Measurements from ENCODE around the gene NEK11. TPM values are rescaled to one million over a fixed set of nuclear protein-coding genes. Genes with fewer than 3 reads are reported as not detected.

NEK11 gene
- total and polyA plus RNA-seq, 2 experiments from 2014 or later, result 1.7 to 2.0 TPM

DNA sequence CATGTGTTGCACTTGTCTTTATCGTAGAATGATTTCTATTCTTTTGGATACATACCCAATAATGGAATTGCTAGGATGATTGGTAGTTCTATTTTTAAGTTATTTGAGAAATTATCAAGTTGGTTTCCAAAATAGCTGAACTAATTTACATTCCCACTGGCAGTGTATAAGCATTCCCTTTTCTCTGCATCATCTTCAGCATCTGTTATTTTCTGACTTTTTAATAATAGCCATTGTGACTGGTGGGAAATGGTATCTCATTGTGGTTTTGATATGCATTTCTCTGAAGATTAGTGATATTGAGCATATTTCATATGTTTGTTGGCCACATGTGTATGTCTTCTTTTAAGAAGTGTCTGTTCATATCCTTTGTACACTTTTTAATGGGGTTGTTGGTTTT lies 273.2 kb downstream of the NEK11 start:
- Histone ChIP-seq H3K27me3 (no peaks in the 10 kb centered on the region), H3K36me3 (no peaks in the 10 kb centered on the region), H3K9me3 (ENCODE audit: low read depth) (no peaks in the 10 kb centered on the region), H3K4me1 (ENCODE audit: low read depth) (no peaks in the 10 kb centered on the region), H3K4me3 (no peak overlapping the region), H3K27ac (no peak overlapping the region)
- no peak for TF ChIP-seq CTCF (IDR thresholded peaks at IDR 0.05; ENCODE audit: low read depth, low read length)
- no peak for DNase-seq (ENCODE audit: low read depth in 1 of 2, low spot score in 1 of 2)

DNA sequence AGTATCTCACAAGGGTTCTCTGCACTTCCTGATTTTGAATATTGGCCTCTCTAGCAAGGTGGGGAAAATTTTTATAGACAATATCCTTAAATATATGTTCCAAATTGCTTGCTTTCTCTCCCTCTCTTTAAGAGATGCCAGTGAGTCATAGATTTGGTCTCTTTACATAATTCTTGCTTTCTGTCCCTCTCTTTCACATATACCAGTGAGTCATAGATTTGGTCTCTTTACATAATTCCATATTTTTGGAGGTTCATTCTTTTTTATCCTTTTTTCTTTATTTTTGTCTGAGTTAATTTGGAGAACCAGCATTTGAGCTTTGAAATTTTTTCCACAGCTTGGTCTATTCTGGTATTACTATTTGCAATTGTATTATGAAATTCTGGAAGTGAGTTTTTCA lies 277.2 kb downstream of the NEK11 start:
- DNase-seq (ENCODE audit: low read depth in 1 of 2, low spot score in 1 of 2), result peak in 1 of 2 donors; percentile 43
- no peak for TF ChIP-seq CTCF (IDR thresholded peaks at IDR 0.05; ENCODE audit: low read depth, low read length)
- no peak overlapping the region for H3K27ac ChIP-seq
- no peaks in the 10 kb centered on the region for H3K9me3 ChIP-seq (ENCODE audit: low read depth)
- H3K27me3 ChIP-seq, result no peaks in the 10 kb centered on the region
- no peaks in the 10 kb centered on the region for H3K4me1 ChIP-seq (ENCODE audit: low read depth)
- no peak overlapping the region for H3K4me3 ChIP-seq
- no peaks in the 10 kb centered on the region for H3K36me3 ChIP-seq

- no peak for DNase-seq (ENCODE audit: low read depth in 1 of 2, low spot score in 1 of 2)
- no peaks in the 10 kb centered on the region for H3K9me3 ChIP-seq (ENCODE audit: low read depth)
- no peak for TF ChIP-seq CTCF (IDR thresholded peaks at IDR 0.05; ENCODE audit: low read depth, low read length)
- H3K27ac ChIP-seq, result no peak overlapping the region
- no peaks in the 10 kb centered on the region for H3K36me3 ChIP-seq
- no peaks in the 10 kb centered on the region for H3K27me3 ChIP-seq
- H3K4me3 ChIP-seq, result no peak overlapping the region
- no peaks in the 10 kb centered on the region for H3K4me1 ChIP-seq (ENCODE audit: low read depth)
Measured at GRCh38 chr3:131304890-131305289, 278.2 kb downstream of the NEK11 start.

DNA sequence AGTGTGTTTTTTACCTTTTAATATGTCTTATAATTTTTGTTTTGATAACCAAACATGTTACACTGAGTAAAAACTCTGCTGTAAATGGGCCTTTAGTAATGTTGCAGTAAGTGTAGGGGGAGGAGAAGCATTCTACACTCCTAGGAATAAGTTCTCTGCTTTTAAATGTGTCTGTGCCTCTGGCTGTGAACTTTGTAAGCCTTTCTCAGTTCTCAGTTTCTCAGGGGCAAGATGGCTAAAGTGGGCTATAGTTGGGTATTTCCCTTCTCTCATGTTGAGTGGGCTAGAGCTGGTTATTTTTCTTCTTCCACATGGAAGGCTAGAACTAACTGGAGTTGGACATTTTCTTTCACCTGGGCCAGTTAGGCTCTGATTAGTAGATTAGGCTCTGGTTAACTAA lies 279.6 kb downstream of the NEK11 start:
- DNase-seq (ENCODE audit: low read depth in 1 of 2, low spot score in 1 of 2), result no peak
- Histone ChIP-seq H3K27ac (no peak overlapping the region), H3K36me3 (no peaks in the 10 kb centered on the region), H3K4me1 (ENCODE audit: low read depth) (no peaks in the 10 kb centered on the region), H3K4me3 (no peak overlapping the region), H3K9me3 (ENCODE audit: low read depth) (no peaks in the 10 kb centered on the region), H3K27me3 (no peaks in the 10 kb centered on the region)
- no peak for TF ChIP-seq CTCF (IDR thresholded peaks at IDR 0.05; ENCODE audit: low read depth, low read length)

GRCh38 chr3:131314318-131314717 lies 287.6 kb downstream of the NEK11 start:
- Histone ChIP-seq H3K9me3 (ENCODE audit: low read depth) (no peaks in the 10 kb centered on the region), H3K4me1 (ENCODE audit: low read depth) (no peaks in the 10 kb centered on the region), H3K4me3 (no peak overlapping the region), H3K27me3 (no peaks in the 10 kb centered on the region), H3K27ac (no peak overlapping the region), H3K36me3 (no peaks in the 10 kb centered on the region)
- no peak for DNase-seq (ENCODE audit: low read depth in 1 of 2, low spot score in 1 of 2)
- no peak for TF ChIP-seq CTCF (IDR thresholded peaks at IDR 0.05; ENCODE audit: low read depth, low read length)

DNA sequence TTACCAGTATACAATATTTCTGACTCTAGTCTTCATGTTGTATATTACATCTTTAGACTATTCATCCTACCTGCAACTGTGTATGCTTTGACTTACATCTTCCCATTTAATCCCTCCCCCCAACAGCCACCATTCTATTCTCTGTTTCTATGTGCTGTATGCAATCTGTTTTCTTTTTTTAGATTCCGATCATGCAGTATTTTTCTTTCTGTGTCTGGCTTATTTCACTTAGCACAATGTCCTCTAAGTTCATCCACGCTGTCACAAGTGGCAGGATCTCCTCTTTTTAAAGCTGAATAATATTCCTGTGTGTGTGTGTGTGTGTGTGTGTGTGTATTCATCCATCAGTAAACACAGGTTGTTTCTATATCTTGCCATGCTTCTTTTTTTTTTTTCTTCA lies 288.5 kb downstream of the NEK11 start:
- DNase-seq (ENCODE audit: low read depth in 1 of 2, low spot score in 1 of 2), result no peak
- no peaks in the 10 kb centered on the region for H3K27me3 ChIP-seq

More for the DNA sequence above, 288.5 kb downstream of the NEK11 start:
- H3K4me1 ChIP-seq (ENCODE audit: low read depth), result no peaks in the 10 kb centered on the region
- H3K36me3 ChIP-seq, result no peaks in the 10 kb centered on the region
- no peak overlapping the region for H3K4me3 ChIP-seq
- H3K27ac ChIP-seq, result no peak overlapping the region
- H3K9me3 ChIP-seq (ENCODE audit: low read depth), result no peaks in the 10 kb centered on the region
- no peak for TF ChIP-seq CTCF (IDR thresholded peaks at IDR 0.05; ENCODE audit: low read depth, low read length)
